ENCODE measurements around the gene EIF1AX.
"Not testable (repeated sequence)": the region's sequence is repeated elsewhere in the genome, so short reads cannot be mapped to it uniquely, and the experiment has no call there.

EIF1AX gene

GRCh38 chrX:20141281-20142220, at the start of gene EIF1AX:
TSS of gene EIF1AX (minus strand) at chrX:20141838. CDS start at chrX:20141640, 198 bp downstream.
- DNase-seq (ENCODE audit: low read depth, low spot score): peak; percentile 83

- no peak for DNase-seq (ENCODE audit: low read depth, low spot score)
Observed at GRCh38 chrX:20189171-20189570, 47.5 kb upstream of the EIF1AX start.

- no peak for DNase-seq (ENCODE audit: low read depth, low spot score)
Observed at GRCh38 chrX:20181598-20182329, 40.1 kb upstream of the EIF1AX start.

GRCh38 chrX:20177093-20177492, 35.5 kb upstream of the EIF1AX start:
- DNase-seq (ENCODE audit: low read depth, low spot score): no peak

- DNase-seq (ENCODE audit: low read depth, low spot score): no peak
Observed at GRCh38 chrX:20173856-20174255, 32.2 kb upstream of the EIF1AX start.

- DNase-seq (ENCODE audit: low read depth, low spot score): no peak
Observed at GRCh38 chrX:20173313-20173712, 31.7 kb upstream of the EIF1AX start.

- DNase-seq (ENCODE audit: low read depth, low spot score): no peak
Observed at GRCh38 chrX:20171887-20172286, 30.2 kb upstream of the EIF1AX start.

- not testable (repeated sequence) for DNase-seq (ENCODE audit: low read depth, low spot score)
Observed at GRCh38 chrX:20162516-20162915, 20.9 kb upstream of the EIF1AX start.

GRCh38 chrX:20159797-20160385, 18.3 kb upstream of the EIF1AX start:
- no peak for DNase-seq (ENCODE audit: low read depth, low spot score)

- no peak for DNase-seq (ENCODE audit: low read depth, low spot score)
Observed at GRCh38 chrX:20151689-20152088, 10.1 kb upstream of the EIF1AX start.

GRCh38 chrX:20149326-20149725, 7.7 kb upstream of the EIF1AX start:
- no peak for DNase-seq (ENCODE audit: low read depth, low spot score)

- DNase-seq (ENCODE audit: low read depth, low spot score): no peak
Observed at GRCh38 chrX:20147561-20147960, 5.9 kb upstream of the EIF1AX start.

GRCh38 chrX:20144491-20144890, 2.9 kb upstream of the EIF1AX start:
- DNase-seq (ENCODE audit: low read depth, low spot score): no peak

- no peak for DNase-seq (ENCODE audit: low read depth, low spot score)
Observed at GRCh38 chrX:20143561-20143960, 1.9 kb upstream of the EIF1AX start.

GRCh38 chrX:20143111-20143510, 1.5 kb upstream of the EIF1AX start:
- DNase-seq (ENCODE audit: low read depth, low spot score): no peak

GRCh38 chrX:20140420-20140819, 1.2 kb downstream of the EIF1AX start:
- DNase-seq (ENCODE audit: low read depth, low spot score): no peak

GRCh38 chrX:20139966-20140365, 1.7 kb downstream of the EIF1AX start:
- no peak for DNase-seq (ENCODE audit: low read depth, low spot score)

GRCh38 chrX:20135944-20136343, 5.7 kb downstream of the EIF1AX start:
- DNase-seq (ENCODE audit: low read depth, low spot score): no peak

GRCh38 chrX:20132666-20133065, 9.0 kb downstream of the EIF1AX start:
- DNase-seq (ENCODE audit: low read depth, low spot score): no peak

- DNase-seq (ENCODE audit: low read depth, low spot score): no peak
Observed at GRCh38 chrX:20130357-20130756, 11.3 kb downstream of the EIF1AX start.

- no peak for DNase-seq (ENCODE audit: low read depth, low spot score)
Observed at GRCh38 chrX:20129547-20129946, 12.1 kb downstream of the EIF1AX start.

GRCh38 chrX:20128670-20129069, 13.0 kb downstream of the EIF1AX start:
- DNase-seq (ENCODE audit: low read depth, low spot score): no peak
